Ecto neural progenitor cell (in vitro differentiated cells): ENCODE measurements around the gene RTP4.

Experiments used
- DNase-seq: peaks from one replicate; pipeline ENCODE4 v3.0.0-alpha.2; 2018; ENCODE audit warnings: low spot score

RTP4 gene, protein sequence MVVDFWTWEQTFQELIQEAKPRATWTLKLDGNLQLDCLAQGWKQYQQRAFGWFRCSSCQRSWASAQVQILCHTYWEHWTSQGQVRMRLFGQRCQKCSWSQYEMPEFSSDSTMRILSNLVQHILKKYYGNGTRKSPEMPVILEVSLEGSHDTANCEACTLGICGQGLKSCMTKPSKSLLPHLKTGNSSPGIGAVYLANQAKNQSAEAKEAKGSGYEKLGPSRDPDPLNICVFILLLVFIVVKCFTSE

DNA sequence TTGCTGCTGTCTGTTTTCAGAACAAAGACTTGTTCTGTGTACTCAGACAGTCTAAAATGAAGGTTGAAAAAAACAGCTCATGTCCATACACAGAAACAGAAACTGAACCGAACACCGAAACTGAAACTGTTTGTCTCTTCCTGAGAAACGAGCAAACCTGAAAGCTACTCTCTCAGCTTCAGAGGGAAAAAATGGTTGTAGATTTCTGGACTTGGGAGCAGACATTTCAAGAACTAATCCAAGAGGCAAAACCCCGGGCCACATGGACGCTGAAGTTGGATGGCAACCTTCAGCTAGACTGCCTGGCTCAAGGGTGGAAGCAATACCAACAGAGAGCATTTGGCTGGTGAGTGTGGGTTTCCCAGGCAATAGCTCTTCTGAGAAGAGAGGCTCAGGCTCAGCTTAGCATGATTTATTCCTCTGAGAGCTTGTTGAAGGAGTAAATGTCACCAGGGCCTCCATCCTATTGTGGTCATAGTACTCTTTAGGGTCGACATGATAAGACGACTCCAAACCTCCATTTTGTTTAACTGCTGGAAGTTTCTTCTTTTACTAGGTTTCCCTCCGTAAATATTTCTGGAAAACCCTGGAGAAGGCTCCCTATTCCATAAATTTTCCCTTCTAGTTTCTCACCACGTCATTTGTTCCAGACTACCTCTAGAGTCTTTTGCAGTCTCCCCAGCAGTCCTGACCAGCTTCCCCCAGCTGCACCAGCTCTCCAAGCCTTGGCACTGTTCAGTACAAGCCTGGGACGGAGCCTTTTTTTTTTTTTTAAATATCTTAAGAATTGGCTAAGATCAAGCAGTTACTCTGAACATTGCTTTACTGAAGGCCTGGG, at the start of gene RTP4:
Gene RTP4 (plus strand): TSS at position 135 of the 838 bp plus-strand sequence. CDS start 57 bp downstream, at position 192.
- no peak for DNase-seq

DNA sequence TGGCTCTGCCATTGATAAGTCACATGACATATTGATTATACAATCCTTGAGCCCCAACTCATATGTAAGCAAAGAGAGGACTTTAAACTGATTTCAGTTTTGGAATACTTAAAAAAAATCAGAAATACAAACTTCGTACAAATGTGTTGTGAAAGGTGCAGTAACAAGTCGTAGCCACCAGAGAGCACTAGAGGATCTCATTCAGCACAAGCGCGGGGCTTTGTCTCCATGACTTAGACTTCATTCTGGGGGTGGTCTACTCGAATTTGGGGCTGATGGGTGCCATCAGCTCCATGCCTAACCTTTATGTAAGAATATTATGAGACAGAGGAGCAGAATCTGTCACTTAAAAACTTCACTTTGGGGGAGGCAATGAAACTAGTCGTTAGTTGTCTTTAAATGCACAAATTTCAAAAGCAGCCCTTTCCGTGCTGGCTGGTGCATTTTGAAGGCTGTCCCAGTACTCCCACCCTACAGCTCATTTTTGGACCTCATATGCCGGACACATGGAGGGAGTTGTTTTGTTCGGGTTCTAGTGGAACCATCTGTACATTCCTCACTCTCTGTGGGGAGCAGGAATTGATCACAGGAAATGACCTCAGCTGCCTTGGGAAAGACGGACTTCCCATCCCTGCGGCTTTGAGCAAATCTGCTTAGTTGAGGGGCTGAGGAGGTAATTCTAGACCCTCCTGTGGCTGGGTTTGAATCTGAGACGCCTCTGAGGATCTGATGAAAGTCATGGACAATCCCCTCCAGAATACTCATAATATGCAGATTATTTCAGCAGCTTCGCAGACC, 49.2 kb upstream of the RTP4 start:
- DNase-seq, result peak; percentile 54

GRCh38 chr3:187319699-187320302, 48.4 kb upstream of the RTP4 start:
- peak; percentile 79 for DNase-seq

GRCh38 chr3:187321766-187322165, 46.4 kb upstream of the RTP4 start:
- DNase-seq, result no peak

GRCh38 chr3:187322291-187322690, 45.9 kb upstream of the RTP4 start:
- no peak for DNase-seq

DNA sequence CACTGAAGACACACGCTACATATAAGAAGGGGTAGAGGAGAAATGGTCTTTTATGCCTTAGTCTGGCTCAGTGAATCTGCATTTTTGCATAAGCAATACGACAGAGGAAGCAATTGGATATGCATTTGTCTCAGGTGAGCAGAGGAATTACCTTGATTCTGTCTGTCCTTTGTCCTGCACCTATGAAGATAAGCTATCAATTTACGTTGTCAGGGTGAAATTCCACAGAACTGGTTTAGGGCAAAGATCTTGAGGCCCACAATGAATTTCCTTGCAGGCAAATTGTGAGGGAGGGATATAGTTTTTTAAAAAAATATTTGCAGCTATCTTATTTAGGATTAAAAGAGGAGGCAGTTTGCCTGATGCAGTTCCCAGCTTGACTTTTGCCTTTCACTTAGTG, 45.1 kb upstream of the RTP4 start:
- DNase-seq, result no peak

DNA sequence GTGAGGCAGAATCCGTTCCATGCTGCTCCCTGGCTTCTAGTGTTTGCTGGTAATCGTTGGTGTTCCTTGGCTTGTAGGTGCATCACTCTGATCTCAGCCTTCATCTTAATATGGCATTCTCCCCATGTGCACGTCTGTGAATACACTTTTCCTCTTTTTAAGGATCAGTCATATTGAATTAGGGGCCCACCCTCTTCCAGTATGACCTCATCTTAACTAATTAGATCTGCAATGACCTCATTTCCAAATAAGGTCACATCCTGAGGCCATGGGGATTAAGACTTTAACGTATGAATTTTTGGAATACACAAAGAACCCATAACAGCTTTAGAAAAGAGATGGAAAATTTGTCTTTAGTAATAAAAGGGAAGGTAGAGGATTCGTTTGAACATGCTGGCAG, 42.6 kb upstream of the RTP4 start:
- DNase-seq, result no peak

GRCh38 chr3:187327845-187328244, 40.3 kb upstream of the RTP4 start:
- no peak for DNase-seq

DNA sequence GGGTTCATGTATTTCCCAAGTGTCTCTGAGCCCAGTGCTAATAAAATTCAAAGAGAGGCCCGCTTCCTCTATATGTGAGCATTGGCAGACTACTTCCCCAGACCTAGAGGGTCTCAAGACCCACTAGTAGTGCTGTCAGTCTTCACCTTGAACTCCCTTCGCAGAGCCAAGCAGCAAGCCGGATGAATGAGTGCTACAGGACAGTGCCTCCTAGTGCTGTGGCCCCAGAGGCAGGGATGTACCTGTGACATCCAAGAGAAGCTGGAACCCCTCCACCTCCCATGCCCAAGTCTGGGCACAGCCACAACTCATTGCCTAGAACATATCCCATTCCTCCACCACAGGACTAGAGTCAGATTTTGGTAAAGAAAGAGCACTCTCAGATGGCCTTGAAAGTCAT, 39.5 kb upstream of the RTP4 start:
- DNase-seq, result no peak

GRCh38 chr3:187334904-187335303, 33.3 kb upstream of the RTP4 start:
- no peak for DNase-seq

DNA sequence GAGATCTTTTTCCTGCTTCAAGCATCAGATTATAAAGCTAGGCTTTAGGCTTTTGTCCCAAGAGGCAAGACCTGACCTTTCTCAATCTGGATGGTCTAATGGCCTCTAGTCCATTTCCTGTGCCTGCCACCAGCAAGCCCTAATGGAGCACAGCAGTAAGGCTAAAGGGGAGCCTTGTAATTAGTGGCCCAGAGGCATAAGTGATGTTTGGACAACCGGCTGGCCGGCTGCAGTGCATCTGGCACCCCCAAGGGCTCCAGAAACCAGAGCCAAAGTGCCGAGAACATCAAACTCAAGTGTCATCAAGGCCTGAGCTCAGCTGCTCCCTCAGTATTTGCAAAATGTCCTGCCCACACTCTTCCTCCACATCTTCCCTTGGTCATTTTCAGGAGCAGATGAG, 31.9 kb upstream of the RTP4 start:
- DNase-seq, result no peak

DNA sequence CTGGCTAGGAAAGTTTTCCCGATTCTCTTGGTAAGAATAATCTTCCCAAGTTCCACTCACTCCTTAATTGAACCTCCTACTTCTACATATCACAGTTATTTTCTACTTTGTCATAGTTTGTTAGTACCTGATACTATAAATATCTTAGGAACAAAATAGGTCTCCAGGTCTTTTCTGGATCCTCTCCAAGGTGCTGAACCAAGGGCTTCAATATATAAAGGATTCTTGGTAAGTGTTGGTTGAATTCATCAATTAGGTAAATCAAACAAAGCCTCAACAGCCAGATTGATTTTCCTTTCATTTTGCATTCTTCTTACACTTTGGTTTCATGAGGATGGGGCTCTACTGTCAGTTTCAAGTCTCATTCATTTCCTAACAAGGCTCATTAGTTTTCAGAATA, 27.6 kb upstream of the RTP4 start:
- DNase-seq, result no peak

- DNase-seq, result no peak
These were observed 25.9 kb upstream of the RTP4 start for GRCh38 chr3:187342255-187342654.

DNA sequence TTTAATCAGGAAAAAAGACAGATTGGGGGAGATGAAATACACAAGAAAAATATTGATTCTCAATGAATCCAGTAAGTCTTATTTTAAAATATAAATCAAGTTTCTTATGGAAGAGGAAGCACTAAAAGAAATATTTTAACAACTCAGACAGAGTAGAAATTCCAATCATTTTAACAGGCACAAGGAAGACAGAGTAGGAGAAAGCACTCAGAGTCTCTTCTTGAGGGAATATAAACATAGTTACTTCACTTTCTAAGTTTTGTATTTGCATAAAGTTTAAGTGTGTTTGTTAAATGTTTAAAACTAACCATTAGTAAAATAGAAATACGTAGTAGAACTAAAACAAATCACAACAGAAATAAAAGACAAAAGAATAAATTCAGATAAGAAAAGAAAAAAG, 24.5 kb upstream of the RTP4 start:
- no peak for DNase-seq

GRCh38 chr3:187352581-187353575, 15.3 kb upstream of the RTP4 start:
- no peak for DNase-seq

DNA sequence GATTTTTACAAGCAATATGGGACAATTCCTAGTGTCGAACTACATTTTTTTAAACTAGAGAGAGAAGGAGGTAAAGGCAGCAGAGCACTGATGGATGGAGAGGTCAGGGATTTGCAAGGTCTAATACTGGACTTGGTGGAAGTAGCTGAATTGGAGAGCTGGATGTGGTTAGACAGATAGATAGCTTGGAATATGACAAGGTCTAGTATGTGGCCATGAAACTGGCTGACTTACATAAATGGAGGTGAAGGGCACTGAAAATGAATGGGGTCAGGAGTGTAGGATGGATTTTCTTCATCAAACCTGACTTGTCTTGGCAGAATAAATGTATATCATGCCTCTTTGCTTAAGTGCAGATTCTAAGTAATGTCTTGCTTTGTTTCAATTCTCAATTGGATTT, 10.1 kb upstream of the RTP4 start:
- DNase-seq, result no peak

GRCh38 chr3:187359798-187360486, 8.2 kb upstream of the RTP4 start:
- DNase-seq, result no peak

DNA sequence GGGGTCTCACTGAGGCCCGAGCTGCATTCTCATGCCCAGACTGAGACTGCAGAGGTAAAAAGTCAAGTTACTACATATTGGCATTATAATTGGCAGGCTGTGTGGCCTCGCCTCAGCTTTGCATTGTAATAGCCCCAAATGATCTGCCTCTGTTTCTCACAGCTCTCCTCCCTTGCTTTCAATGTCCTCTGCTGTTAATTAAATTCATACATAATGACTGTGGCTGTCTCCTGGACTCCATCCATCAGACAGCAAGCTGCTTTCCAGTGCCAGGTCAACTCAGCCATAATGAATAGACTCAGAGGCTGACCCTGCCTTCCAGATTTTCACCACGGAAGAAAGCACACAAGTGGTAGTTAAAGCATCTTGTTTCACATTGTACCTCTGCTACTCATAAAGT, 7.6 kb upstream of the RTP4 start:
- DNase-seq, result no peak

DNA sequence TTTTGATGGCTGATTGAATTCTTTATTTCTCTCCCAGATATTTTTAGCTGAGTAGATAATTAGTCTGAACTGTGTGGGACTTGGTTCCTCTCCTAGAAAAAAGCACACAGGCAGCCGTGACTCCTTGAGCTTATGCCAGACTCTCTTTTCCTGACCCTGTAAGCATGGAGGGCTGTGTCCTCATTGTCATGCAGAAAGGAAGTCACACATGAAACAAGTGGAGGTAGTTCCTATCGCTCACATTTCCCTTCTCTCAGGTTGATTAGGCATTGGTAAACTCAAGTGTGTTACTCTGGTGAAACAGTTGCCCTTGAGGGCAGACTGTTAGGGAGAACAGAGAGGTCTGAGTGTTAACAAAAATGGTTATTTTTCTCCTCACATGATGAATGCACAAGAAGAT, 6.3 kb upstream of the RTP4 start:
- no peak for DNase-seq

DNA sequence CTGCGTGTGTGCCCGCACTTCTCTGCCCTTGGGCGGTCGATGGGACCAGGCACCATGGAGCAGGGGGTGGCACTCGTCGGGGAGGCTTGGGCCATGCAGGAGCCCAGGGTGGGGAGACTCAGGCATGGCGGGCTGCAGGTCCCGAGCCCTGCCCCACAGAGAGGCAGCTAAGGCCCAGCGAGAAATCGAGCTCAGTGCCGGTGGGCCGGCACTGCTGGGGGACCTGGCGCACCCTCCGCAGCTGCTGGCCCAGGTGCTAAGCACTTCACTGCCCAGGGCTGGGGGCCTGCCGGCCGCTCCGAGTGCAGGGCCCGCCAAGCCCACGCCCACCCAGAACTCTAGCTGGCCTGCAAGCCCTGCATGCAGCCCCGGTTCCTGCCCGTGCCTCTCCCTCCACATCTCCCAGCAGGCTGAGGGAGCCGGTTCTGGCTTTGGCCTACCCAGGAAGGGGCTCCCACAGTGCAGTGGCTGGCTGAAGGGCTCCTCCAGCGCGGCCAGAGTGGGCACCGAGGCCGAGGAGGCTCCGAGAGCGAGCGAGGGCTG, 553 bp upstream of the RTP4 start:
- DNase-seq, result no peak
